ENCODE data around the gene YJEFN3. TPM values are rescaled to one million over a fixed set of nuclear protein-coding genes. Genes with fewer than 3 reads are reported as not detected.
A peak's percentile ranks its signal among the peaks of the same experiment; 100 is the strongest.

The YJEFN3 gene
- total RNA-seq, 2 donors from 2014 or later = 7.3 to 12.6 TPM

- Histone ChIP-seq H3K9me3 (ENCODE audit: control insufficient read depth, low read length) (no peaks in the 10 kb centered on the region), H3K27me3 (ENCODE audit: control insufficient read depth, insufficient read depth, low read length, poor library complexity, severe bottlenecking) (no peaks in the 10 kb centered on the region), H3K4me3 (ENCODE audit: low read length) (no peak overlapping the region), H3K9ac (ENCODE audit: extremely low read depth, low read length, poor library complexity, severe bottlenecking) (no peak overlapping the region), H3K27ac (ENCODE audit: low read depth, low read length) (no peak overlapping the region), H3K4me1 (ENCODE audit: control insufficient read depth, insufficient read depth, low read length) (no peaks in the 10 kb centered on the region), H3K36me3 (ENCODE audit: control insufficient read depth, insufficient read depth, low read length) (peaks cover 5% of the 10 kb centered on the region)
- Mint-ChIP-seq H3K4me1 (no peaks in the 10 kb centered on the region), H3K36me3 (ENCODE audit: low read depth) (peaks cover 12% of the 10 kb centered on the region), H3K4me3 (no peak overlapping the region), H3K27me3 (ENCODE audit: insufficient read depth) (no peaks in the 10 kb centered on the region), H3K9me3 (no peaks in the 10 kb centered on the region), H3K27ac (peak overlapping the region; percentile 72)
- DNase-seq = no peak
- WGBS, 2 experiments (ENCODE audit: insufficient coverage in 1 of 2, insufficient read length in 1 of 2) = 87 to 94% methylated on average over 15 to 26 of the region's 26 CpGs
- TF ChIP-seq, protein P1, sequence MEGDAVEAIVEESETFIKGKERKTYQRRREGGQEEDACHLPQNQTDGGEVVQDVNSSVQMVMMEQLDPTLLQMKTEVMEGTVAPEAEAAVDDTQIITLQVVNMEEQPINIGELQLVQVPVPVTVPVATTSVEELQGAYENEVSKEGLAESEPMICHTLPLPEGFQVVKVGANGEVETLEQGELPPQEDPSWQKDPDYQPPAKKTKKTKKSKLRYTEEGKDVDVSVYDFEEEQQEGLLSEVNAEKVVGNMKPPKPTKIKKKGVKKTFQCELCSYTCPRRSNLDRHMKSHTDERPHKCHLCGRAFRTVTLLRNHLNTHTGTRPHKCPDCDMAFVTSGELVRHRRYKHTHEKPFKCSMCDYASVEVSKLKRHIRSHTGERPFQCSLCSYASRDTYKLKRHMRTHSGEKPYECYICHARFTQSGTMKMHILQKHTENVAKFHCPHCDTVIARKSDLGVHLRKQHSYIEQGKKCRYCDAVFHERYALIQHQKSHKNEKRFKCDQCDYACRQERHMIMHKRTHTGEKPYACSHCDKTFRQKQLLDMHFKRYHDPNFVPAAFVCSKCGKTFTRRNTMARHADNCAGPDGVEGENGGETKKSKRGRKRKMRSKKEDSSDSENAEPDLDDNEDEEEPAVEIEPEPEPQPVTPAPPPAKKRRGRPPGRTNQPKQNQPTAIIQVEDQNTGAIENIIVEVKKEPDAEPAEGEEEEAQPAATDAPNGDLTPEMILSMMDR (conservative IDR thresholded peaks at IDR 0.05) = no peak
Observed at GRCh38 chr19:19561946-19562664, 33.4 kb downstream of the YJEFN3 start.

DNA sequence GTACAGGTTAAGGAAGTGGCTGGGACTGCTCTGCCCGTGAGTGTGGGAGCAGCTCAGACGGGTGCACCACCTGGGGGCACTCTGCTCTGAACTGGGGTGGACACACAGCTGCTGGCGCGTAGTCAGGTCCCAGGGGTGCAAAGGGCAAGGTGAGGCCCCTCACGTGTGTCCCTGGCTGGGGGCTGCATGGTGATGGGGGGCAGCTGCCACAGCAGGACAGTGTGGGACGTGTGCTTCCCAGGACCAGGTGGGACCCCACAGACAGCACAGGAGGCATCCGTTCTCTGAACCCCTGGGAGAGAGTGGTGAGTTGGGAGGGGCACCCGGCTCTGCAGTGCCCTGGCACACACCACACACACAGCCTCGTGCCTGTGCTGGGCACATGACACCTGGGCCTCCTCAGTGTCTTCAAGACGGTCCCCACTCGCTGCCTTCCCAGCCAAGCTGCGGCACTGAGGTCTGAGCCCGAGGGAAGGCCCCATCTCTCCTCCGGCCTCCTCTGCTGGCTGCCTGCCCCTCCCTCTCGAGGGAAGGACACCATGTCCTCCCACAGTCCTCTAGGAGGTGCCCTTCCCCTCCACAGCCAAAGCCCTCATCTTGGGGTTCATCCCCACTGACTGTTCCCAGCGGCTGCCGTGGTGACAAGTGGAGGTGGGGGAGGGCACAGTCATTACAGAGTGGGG is 34.1 kb downstream of the YJEFN3 start:
- Histone ChIP-seq H3K4me1 (ENCODE audit: control insufficient read depth, insufficient read depth, low read length) (no peaks in the 10 kb centered on the region), H3K27me3 (ENCODE audit: control insufficient read depth, insufficient read depth, low read length, poor library complexity, severe bottlenecking) (no peaks in the 10 kb centered on the region)

GRCh38 chr19:19563348-19563848 is 34.7 kb downstream of the YJEFN3 start:
- H3K36me3 Mint-ChIP-seq (ENCODE audit: low read depth) = peaks cover 16% of the 10 kb centered on the region
- WGBS, 2 experiments (ENCODE audit: insufficient coverage in 1 of 2, insufficient read length in 1 of 2) = 93% methylated on average over 13 to 17 of the region's 17 CpGs

More for the DNA sequence above, 34.1 kb downstream of the YJEFN3 start:
- H3K4me3 ChIP-seq (ENCODE audit: low read length) = no peak overlapping the region
- TF ChIP-seq, protein P1 (conservative IDR thresholded peaks at IDR 0.05) = peak; percentile 53
- 93 to 94% methylated on average over 6 to 17 of the region's 17 CpGs for WGBS, 2 experiments (ENCODE audit: insufficient coverage in 1 of 2, insufficient read length in 1 of 2)
- H3K36me3 Mint-ChIP-seq (ENCODE audit: low read depth) = peaks cover 15% of the 10 kb centered on the region
- H3K27ac Mint-ChIP-seq = no peak overlapping the region
- peak; percentile 69 for DNase-seq
- H3K9me3 ChIP-seq (ENCODE audit: control insufficient read depth, low read length) = no peaks in the 10 kb centered on the region
- no peak overlapping the region for H3K27ac ChIP-seq (ENCODE audit: low read depth, low read length)
- no peaks in the 10 kb centered on the region for H3K9me3 Mint-ChIP-seq
- no peak overlapping the region for H3K9ac ChIP-seq (ENCODE audit: extremely low read depth, low read length, poor library complexity, severe bottlenecking)
- H3K36me3 ChIP-seq (ENCODE audit: control insufficient read depth, insufficient read depth, low read length) = peaks cover 5% of the 10 kb centered on the region
- no peak overlapping the region for H3K4me3 Mint-ChIP-seq
- no peaks in the 10 kb centered on the region for H3K4me1 Mint-ChIP-seq
- H3K27me3 Mint-ChIP-seq (ENCODE audit: insufficient read depth) = no peaks in the 10 kb centered on the region

More at GRCh38 chr19:19563348-19563848, 34.7 kb downstream of the YJEFN3 start:
- TF ChIP-seq, protein P1 (conservative IDR thresholded peaks at IDR 0.05) = no peak
- Mint-ChIP-seq H3K4me3 (no peak overlapping the region), H3K27me3 (ENCODE audit: insufficient read depth) (no peaks in the 10 kb centered on the region), H3K4me1 (no peaks in the 10 kb centered on the region), H3K9me3 (no peaks in the 10 kb centered on the region), H3K27ac (no peak overlapping the region)
- no peak for DNase-seq
- Histone ChIP-seq H3K9ac (ENCODE audit: extremely low read depth, low read length, poor library complexity, severe bottlenecking) (no peak overlapping the region), H3K4me1 (ENCODE audit: control insufficient read depth, insufficient read depth, low read length) (no peaks in the 10 kb centered on the region), H3K27me3 (ENCODE audit: control insufficient read depth, insufficient read depth, low read length, poor library complexity, severe bottlenecking) (no peaks in the 10 kb centered on the region), H3K27ac (ENCODE audit: low read depth, low read length) (no peak overlapping the region), H3K9me3 (ENCODE audit: control insufficient read depth, low read length) (no peaks in the 10 kb centered on the region), H3K4me3 (ENCODE audit: low read length) (no peak overlapping the region), H3K36me3 (ENCODE audit: control insufficient read depth, insufficient read depth, low read length) (peaks cover 5% of the 10 kb centered on the region)

Measured in endodermal cell (in vitro differentiated cells).